GM19240 (cell line): ENCODE measurements around the gene AASDHPPT.

Experiments
- DNase-seq: peaks from one replicate; pipeline ENCODE4 v3.0.0; 2011; ENCODE audit warnings: low spot score; ENCODE audit not compliant: insufficient read length

Gene AASDHPPT

DNA sequence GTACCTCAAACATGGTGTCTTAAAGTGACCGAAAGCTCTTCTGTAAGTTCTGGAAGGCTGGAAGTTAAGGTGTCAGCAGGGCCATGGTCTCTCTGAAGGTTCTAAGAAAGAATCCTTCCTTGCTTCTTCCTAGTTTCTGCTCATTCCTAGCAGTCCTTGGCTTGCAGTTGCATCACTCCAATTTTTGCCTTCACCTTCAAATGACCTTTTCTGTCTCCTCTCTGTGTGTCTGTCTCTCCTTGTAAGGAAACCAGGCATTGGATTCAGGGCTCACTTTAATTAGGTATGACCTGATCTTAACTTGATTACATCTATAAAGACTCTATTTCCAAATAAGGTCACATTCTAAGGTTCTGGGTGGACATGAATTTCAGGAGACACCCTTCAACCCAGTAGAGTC, 8.7 kb downstream of the AASDHPPT start:
- no peak for DNase-seq

GRCh38 chr11:106086850-106087249, 9.4 kb downstream of the AASDHPPT start:
- no peak for DNase-seq

DNA sequence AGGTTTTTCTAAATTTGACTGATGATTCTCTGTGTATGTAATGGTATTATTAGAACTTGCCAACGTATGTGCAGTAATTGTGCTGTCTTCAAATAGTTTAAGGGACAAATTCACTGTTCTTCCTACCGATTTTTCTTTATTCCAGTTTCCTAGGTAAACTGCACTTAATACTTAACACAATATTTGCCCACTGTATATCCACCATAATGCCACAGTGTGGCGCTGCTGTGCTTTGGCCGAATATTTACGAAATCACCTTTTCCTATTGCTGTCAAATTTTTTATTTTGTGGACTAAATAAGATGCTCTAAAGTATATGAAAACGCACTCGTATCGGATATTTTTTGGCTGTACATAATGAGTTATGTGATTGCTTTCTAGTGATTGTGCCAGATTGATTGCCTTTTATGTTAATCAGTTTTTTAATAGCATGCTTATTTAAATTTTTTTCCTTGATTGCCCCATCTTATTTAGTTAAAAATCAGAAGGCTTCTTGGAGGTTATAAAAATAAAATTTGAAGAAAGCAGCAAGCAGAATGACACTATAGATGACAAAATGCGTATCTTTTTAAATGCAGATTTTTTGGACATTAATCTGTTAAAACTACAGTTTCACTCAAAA, 10.5 kb downstream of the AASDHPPT start:
- DNase-seq, result no peak

- no peak for DNase-seq
Measured at GRCh38 chr11:106088896-106089295, 11.4 kb downstream of the AASDHPPT start.

DNA sequence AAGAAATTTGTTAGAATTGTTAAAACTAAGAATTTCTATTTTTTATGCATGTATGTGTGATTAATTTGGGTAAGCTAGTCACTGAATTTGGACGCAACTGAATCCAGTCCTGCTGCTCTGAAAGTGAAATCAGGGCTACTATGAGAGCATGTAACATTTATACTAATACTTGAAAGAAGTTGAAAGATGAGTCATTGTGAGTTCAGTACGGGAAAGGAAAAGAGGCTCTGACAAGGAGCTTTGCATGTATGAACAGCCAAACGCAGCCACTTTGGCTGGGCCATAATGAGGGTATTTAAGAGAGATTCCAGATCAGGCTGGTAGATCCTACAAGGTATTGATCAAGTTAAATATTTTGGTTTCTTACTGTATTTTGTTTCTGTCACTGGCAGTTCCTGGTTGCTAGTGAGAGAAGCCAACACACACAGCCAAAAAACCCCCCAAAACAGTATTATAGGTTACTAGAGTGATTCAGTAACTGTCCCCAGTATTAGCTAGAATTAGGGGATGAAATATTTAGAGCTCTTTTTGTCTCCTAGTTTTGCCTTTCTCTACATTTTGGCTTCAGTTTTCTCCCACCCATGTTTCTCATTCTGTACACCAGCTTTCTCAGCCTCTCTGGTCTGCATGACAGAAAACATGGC, 14.1 kb downstream of the AASDHPPT start:
- DNase-seq, result peak; percentile 23

DNA sequence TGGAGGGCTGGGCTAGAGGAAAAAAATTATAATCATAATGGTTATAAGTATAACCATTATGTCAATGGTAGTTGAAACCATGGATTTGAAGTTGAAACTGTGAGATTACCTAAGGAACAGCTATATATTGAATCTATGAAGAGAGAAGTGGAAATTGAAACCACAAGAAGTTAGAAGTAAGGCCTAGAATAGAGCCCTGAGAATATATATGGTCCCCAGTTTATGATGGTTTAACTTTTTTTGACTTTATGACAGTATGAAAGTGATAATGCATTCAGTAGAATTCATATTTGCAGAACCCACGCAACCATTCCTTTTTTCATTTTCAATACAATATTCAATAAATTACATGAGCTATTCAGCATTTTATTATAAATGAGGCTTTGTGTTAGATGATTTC, 15.0 kb downstream of the AASDHPPT start:
- no peak for DNase-seq

- no peak for DNase-seq
Measured at GRCh38 chr11:106098893-106099553, 21.6 kb downstream of the AASDHPPT start.

DNA sequence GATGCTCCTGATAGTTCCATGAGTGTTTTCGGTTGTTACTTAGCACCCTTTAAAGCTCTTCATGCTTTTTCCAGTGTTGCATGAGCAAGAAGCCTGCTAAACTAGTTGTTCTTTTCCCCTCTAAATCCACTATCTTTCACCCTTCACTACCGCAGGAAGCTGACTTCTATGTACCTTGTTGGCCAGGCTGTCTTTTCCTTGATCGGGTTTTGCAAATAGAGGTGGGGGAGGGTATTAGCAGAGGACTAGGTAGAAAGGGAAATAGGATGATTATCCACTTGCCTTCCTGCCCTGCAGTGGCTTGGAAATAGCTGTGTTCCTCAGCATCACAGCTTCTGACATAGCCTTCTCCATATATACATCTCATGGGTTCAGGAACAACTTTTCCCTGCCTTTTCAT, 23.9 kb downstream of the AASDHPPT start:
- no peak for DNase-seq

DNA sequence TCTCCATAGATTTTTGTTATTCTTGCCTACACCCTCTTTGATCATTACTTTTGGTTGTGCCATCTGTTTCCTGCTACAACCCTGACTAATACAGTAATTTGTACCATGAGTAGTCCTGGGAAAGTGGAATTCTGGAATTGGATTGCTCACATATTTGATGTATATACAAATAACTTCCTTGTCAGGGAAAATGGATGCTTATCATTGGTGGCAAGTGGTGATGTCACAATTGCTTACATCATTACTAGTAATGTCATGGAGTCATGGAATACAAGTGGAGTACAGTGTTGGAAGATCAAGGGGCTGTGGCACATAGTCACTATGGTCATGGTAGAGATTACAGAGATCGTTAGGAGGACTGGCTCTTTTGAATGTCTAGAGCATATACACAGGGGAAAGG, 24.4 kb downstream of the AASDHPPT start:
- DNase-seq, result no peak

DNA sequence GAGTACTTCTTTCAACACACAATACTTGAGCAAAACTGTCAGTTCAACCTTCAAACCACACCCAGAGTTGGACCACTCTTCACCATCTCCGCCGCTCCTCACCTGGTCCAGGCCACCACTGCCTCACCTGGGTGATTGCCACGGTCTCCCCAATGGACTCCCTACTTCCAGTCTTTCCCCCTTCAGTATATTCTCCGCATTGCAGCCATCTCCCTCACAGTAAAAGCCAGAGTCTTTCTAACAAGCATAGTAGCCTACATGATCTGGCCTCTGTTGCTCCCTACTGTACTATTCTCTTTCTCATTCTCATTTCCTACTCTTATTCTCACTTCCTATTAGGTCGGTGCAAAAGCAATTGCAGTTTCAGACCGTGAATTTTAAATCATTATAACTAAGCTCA, 28.5 kb downstream of the AASDHPPT start:
- DNase-seq, result no peak

DNA sequence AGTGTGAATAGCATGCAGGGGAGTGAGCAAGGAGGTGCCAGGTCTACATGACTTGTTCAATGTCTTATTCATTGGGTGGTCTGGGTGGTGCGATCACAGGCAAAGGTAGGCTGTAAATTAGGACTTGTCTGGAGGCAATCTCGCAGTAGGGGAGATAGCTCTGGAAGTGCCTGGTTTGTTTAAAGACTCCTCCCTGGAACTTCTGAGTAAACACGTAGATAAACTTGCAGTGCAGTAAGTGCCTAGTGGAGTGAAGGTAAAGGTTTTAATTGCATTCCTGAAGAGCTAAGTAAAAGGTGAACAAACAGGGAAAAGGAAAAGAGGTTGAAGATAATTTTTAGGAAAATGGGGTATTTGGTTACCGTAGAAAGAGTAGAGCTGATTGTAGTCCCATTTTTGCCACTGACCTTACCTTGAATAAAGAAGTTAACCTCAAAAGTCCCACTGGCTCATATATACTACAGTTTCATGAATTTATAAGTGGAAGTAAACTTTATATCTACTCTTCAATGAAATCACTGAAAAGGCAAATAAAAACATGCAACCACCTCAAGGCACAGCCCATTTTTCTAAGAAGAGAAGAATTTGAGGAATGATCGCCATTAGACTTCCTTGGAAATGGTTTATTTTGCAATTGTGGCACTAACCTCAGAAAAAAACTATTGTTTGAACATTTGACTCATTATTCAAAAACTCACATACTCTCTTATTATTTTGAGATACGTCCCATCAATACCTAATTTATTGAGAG, 44.3 kb downstream of the AASDHPPT start:
- DNase-seq, result no peak

DNA sequence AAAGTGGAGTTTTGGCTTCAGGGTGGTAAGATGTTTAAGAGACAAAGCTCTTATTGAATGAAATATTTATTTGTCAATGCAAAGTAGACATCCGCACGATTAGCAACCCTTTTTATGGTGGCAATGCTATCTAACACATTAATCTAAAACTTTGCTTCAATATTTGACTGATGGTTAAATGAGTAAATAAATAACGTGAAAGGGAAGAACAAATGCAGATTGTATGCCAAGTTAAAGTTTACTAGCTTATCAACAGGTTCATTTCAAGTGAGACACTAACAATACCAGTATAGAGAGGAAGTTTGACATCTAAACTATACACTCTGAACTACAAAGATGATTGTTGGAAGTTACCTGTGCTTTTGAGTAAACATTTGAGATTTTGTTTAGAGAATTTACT, 50.1 kb downstream of the AASDHPPT start:
- DNase-seq, result no peak

- no peak for DNase-seq
Measured at GRCh38 chr11:106128740-106129139, 51.3 kb downstream of the AASDHPPT start.

GRCh38 chr11:106131998-106132397, 54.5 kb downstream of the AASDHPPT start:
- no peak for DNase-seq

GRCh38 chr11:106132582-106133354, 55.3 kb downstream of the AASDHPPT start:
- DNase-seq, result no peak

- no peak for DNase-seq
Measured at GRCh38 chr11:106133529-106133928, 56.1 kb downstream of the AASDHPPT start.

DNA sequence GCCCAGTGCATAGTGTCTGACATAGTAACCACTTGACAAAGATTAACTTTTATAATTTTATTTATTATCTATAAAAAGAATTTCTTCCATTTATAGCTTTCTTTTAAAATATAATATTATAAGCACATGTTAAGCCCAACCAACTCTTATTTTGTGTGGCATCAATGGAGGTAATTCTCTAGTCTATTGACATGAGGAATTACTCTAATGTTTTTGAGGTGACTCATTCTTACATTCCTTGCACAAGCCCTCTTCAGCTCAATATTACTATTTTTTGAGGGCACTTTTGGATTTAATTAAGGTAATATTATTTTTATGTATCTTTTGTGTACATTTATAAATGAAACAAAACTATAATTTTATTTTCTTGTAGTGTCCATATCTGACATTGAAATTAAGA, 59.6 kb downstream of the AASDHPPT start:
- DNase-seq, result no peak

- no peak for DNase-seq
Measured at GRCh38 chr11:106137758-106138157, 60.3 kb downstream of the AASDHPPT start.
